CD4-positive, CD25-positive, alpha-beta regulatory T cell (primary cell): ENCODE data around the gene TSC22D1. TPM values are rescaled to one million over a fixed set of nuclear protein-coding genes. Genes with fewer than 3 reads are reported as not detected.
"Not testable (repeated sequence)": the region's sequence is repeated elsewhere in the genome, so short reads cannot be mapped to it uniquely, and the experiment has no call there.

ENCODE experiments used
- ATAC-seq, 2 donors: fragments of 150-1000 bp; cut with Tn5 transposase; one replicate each; pipeline ENCODE4 v1.10.0; 2021; ENCODE audit warnings: low read depth in 2 of 2, moderate number of reproducible peaks in 2 of 2, moderate library complexity in 1 of 2
- DNase-seq, 3 donors: peaks; one replicate each; pipeline versions ENCODE4 v3.0.0 to v3.0.0-alpha.2; 2012 to 2022; ENCODE audit warnings: mixed read lengths in 1 of 3
- H3K27ac ChIP-seq: one replicate; pipeline ENCODE4 v1.7.0; 2013; ENCODE audit warnings: mild to moderate bottlenecking, low read length; ENCODE audit not compliant: insufficient read depth, poor library complexity, severe bottlenecking
- H3K27me3 ChIP-seq: one replicate; pipeline ENCODE4 v1.7.0; 2013; ENCODE audit warnings: low read length; ENCODE audit not compliant: control insufficient read depth, insufficient read depth
- H3K36me3 ChIP-seq: one replicate; pipeline ENCODE4 v1.7.0; 2013; ENCODE audit warnings: mild to moderate bottlenecking, low read length, moderate library complexity; ENCODE audit not compliant: control insufficient read depth, insufficient read depth
- H3K4me1 ChIP-seq: 2 replicates; pipeline ENCODE4 v1.7.0; 2013; ENCODE audit warnings: mild to moderate bottlenecking, low read length; ENCODE audit not compliant: insufficient read depth, control insufficient read depth, poor library complexity, severe bottlenecking
- H3K4me3 ChIP-seq: one replicate; pipeline ENCODE4 v1.7.0; 2013; ENCODE audit warnings: low read depth, mild to moderate bottlenecking, low read length, moderate library complexity
- H3K9me3 ChIP-seq, 2 experiments: 1 replicate in 1 of 2; 2 replicates in 1 of 2; pipeline ENCODE4 v1.7.0; 2013; ENCODE audit warnings: low read length in 2 of 2, mild to moderate bottlenecking in 1 of 2, moderate library complexity in 1 of 2; ENCODE audit not compliant: control insufficient read depth in 2 of 2
- H3K27ac Mint-ChIP-seq, 3 donors: one replicate each; pipeline ENCODE4 v1.8.0; 2020 to 2022; ENCODE audit warnings: mild to moderate bottlenecking in 3 of 3, mixed read lengths in 3 of 3, moderate library complexity in 2 of 3
- H3K27me3 Mint-ChIP-seq: one replicate; pipeline ENCODE4 v1.8.0; 2022; ENCODE audit warnings: mild to moderate bottlenecking, mixed read lengths
- H3K36me3 Mint-ChIP-seq: one replicate; pipeline ENCODE4 v1.8.0; 2020; ENCODE audit warnings: mixed read lengths
- H3K4me1 Mint-ChIP-seq, 4 donors: one replicate each; pipeline ENCODE4 v1.8.0; 2020 to 2022; ENCODE audit warnings: mixed read lengths in 4 of 4, mild to moderate bottlenecking in 1 of 4
- H3K4me3 Mint-ChIP-seq, 4 donors: one replicate each; pipeline ENCODE4 v1.8.0; 2020 to 2022; ENCODE audit warnings: mild to moderate bottlenecking in 4 of 4, mixed read lengths in 4 of 4, moderate library complexity in 3 of 4
- H3K9me3 Mint-ChIP-seq, 7 donors: one replicate each; pipeline ENCODE4 v1.8.0; 2020 to 2022; ENCODE audit warnings: mixed read lengths in 7 of 7, mild to moderate bottlenecking in 3 of 7, moderate library complexity in 2 of 7
- polyA plus RNA-seq, 4 donors: library from polyadenylated mRNA; unstranded; fragments of 300-500 nt; fragmentation: Illumina TruSeq; gene quantifications; one replicate each; pipeline ENCODE4 v1.2.3, GENCODE V29; 2021
- total RNA-seq: library from RNA; stranded (reverse); gene quantifications from one replicate; pipeline ENCODE4 v1.2.3, GENCODE V29; 2022

The TSC22D1 gene
- total and polyA plus RNA-seq, 5 donors from 2014 or later: 4.0 to 35.9 (median 4.1) TPM

- Mint-ChIP-seq H3K4me1 (peaks cover 0 to 8% (median under 1%) of the 10 kb centered on the region in 4 donors), H3K4me3 (no peak overlapping the region), H3K36me3 (peaks cover 14% of the 10 kb centered on the region), H3K27me3 (no peaks in the 10 kb centered on the region), H3K27ac (no peak overlapping the region), H3K9me3 (no peaks in the 10 kb centered on the region)
- ATAC-seq: no peak
- DNase-seq: no peak
- no peaks in the 10 kb centered on the region for H3K4me1 ChIP-seq
- no peak overlapping the region for H3K4me3 ChIP-seq
- no peaks in the 10 kb centered on the region for H3K9me3 ChIP-seq
- H3K36me3 ChIP-seq: no peaks in the 10 kb centered on the region
- no peaks in the 10 kb centered on the region for H3K27me3 ChIP-seq
- no peak overlapping the region for H3K27ac ChIP-seq
These were observed 59.4 kb downstream of the TSC22D1 start for GRCh38 chr13:44516771-44517170.

GRCh38 chr13:44514278-44514677, 61.9 kb downstream of the TSC22D1 start:
- Mint-ChIP-seq H3K9me3 (no peaks in the 10 kb centered on the region), H3K36me3 (peaks cover 14% of the 10 kb centered on the region), H3K27ac (no peak overlapping the region), H3K4me3 (no peak overlapping the region), H3K4me1 (peaks cover 0 to 8% (median under 1%) of the 10 kb centered on the region in 4 donors), H3K27me3 (no peaks in the 10 kb centered on the region)
- H3K36me3 ChIP-seq: no peaks in the 10 kb centered on the region
- H3K9me3 ChIP-seq: no peaks in the 10 kb centered on the region
- DNase-seq (no peak), ATAC-seq (no peak)
- H3K27me3 ChIP-seq: no peaks in the 10 kb centered on the region
- no peaks in the 10 kb centered on the region for H3K4me1 ChIP-seq
- H3K27ac ChIP-seq: no peak overlapping the region
- no peak overlapping the region for H3K4me3 ChIP-seq

- H3K9me3 Mint-ChIP-seq, H3K4me1 ChIP-seq, H3K9me3 ChIP-seq, H3K27me3 ChIP-seq, H3K27ac Mint-ChIP-seq, ATAC-seq, H3K36me3 ChIP-seq, H3K27ac ChIP-seq, H3K4me3 Mint-ChIP-seq, H3K4me3 ChIP-seq, DNase-seq, H3K4me1 Mint-ChIP-seq, H3K27me3 Mint-ChIP-seq: not testable (repeated sequence)
- peaks cover 14% of the 10 kb centered on the region for H3K36me3 Mint-ChIP-seq
These were observed 66.3 kb downstream of the TSC22D1 start for GRCh38 chr13:44509853-44510252.

- H3K9me3 ChIP-seq: no peaks in the 10 kb centered on the region
- Mint-ChIP-seq H3K27ac (no peak overlapping the region), H3K9me3 (no peaks in the 10 kb centered on the region), H3K36me3 (peaks cover 9% of the 10 kb centered on the region), H3K4me1 (no peaks in the 10 kb centered on the region), H3K4me3 (no peak overlapping the region), H3K27me3 (no peaks in the 10 kb centered on the region)
- no peaks in the 10 kb centered on the region for H3K27me3 ChIP-seq
- no peaks in the 10 kb centered on the region for H3K36me3 ChIP-seq
- no peaks in the 10 kb centered on the region for H3K4me1 ChIP-seq
- H3K27ac ChIP-seq: no peak overlapping the region
- H3K4me3 ChIP-seq: no peak overlapping the region
- ATAC-seq (no peak), DNase-seq (no peak)
These were observed 67.5 kb downstream of the TSC22D1 start for GRCh38 chr13:44508562-44509077.

- Mint-ChIP-seq H3K4me1 (peaks cover 0 to 2% (median 0%) of the 10 kb centered on the region in 4 donors), H3K9me3 (no peaks in the 10 kb centered on the region), H3K4me3 (no peak overlapping the region), H3K36me3 (no peaks in the 10 kb centered on the region), H3K27me3 (no peaks in the 10 kb centered on the region), H3K27ac (no peak overlapping the region)
- Histone ChIP-seq H3K36me3 (no peaks in the 10 kb centered on the region), H3K4me1 (no peaks in the 10 kb centered on the region), H3K9me3 (no peaks in the 10 kb centered on the region), H3K4me3 (no peak overlapping the region), H3K27ac (no peak overlapping the region), H3K27me3 (no peaks in the 10 kb centered on the region)
- ATAC-seq: no peak
- no peak for DNase-seq
These were observed 68.5 kb downstream of the TSC22D1 start for GRCh38 chr13:44507639-44508038.

GRCh38 chr13:44506719-44507118, 69.4 kb downstream of the TSC22D1 start:
- H3K9me3 ChIP-seq: no peaks in the 10 kb centered on the region
- ATAC-seq (no peak), DNase-seq (no peak)
- H3K4me3 ChIP-seq: no peak overlapping the region
- Mint-ChIP-seq H3K9me3 (no peaks in the 10 kb centered on the region), H3K4me1 (peaks cover 0 to 2% (median 0%) of the 10 kb centered on the region in 4 donors), H3K36me3 (no peaks in the 10 kb centered on the region), H3K27me3 (no peaks in the 10 kb centered on the region), H3K4me3 (no peak overlapping the region), H3K27ac (no peak overlapping the region)
- no peaks in the 10 kb centered on the region for H3K27me3 ChIP-seq
- no peaks in the 10 kb centered on the region for H3K36me3 ChIP-seq
- H3K4me1 ChIP-seq: no peaks in the 10 kb centered on the region
- no peak overlapping the region for H3K27ac ChIP-seq

GRCh38 chr13:44506251-44506650, 69.9 kb downstream of the TSC22D1 start:
- Histone ChIP-seq H3K9me3 (no peaks in the 10 kb centered on the region), H3K27ac (no peak overlapping the region), H3K4me1 (no peaks in the 10 kb centered on the region), H3K36me3 (no peaks in the 10 kb centered on the region), H3K27me3 (no peaks in the 10 kb centered on the region), H3K4me3 (no peak overlapping the region)
- ATAC-seq: no peak
- no peaks in the 10 kb centered on the region for H3K27me3 Mint-ChIP-seq
- H3K9me3 Mint-ChIP-seq: no peaks in the 10 kb centered on the region
- DNase-seq: no peak
- no peak overlapping the region for H3K4me3 Mint-ChIP-seq
- H3K27ac Mint-ChIP-seq: no peak overlapping the region
- H3K36me3 Mint-ChIP-seq: no peaks in the 10 kb centered on the region
- peaks cover 0 to 2% (median 0%) of the 10 kb centered on the region in 4 donors for H3K4me1 Mint-ChIP-seq

GRCh38 chr13:44504116-44504515, 72.0 kb downstream of the TSC22D1 start:
- Mint-ChIP-seq H3K27ac (no peak overlapping the region), H3K4me1 (peaks cover 0 to 2% (median 0%) of the 10 kb centered on the region in 4 donors), H3K36me3 (no peaks in the 10 kb centered on the region), H3K4me3 (no peak overlapping the region), H3K27me3 (no peaks in the 10 kb centered on the region), H3K9me3 (no peaks in the 10 kb centered on the region)
- no peaks in the 10 kb centered on the region for H3K27me3 ChIP-seq
- H3K4me1 ChIP-seq: no peaks in the 10 kb centered on the region
- H3K4me3 ChIP-seq: no peak overlapping the region
- H3K9me3 ChIP-seq: no peaks in the 10 kb centered on the region
- H3K36me3 ChIP-seq: no peaks in the 10 kb centered on the region
- ATAC-seq (no peak), DNase-seq (no peak)
- no peak overlapping the region for H3K27ac ChIP-seq
